Non-pigmented ciliary epithelial cell (primary cell): Measurements from ENCODE around the gene TSPAN33.
"Not testable (repeated sequence)": the region's sequence is repeated elsewhere in the genome, so short reads cannot be mapped to it uniquely, and the experiment has no call there.

Experiments
- DNase-seq: peaks from one replicate; pipeline ENCODE4 v3.0.0-alpha.2; 2010; ENCODE audit warnings: low read depth

TSPAN33 gene

DNA sequence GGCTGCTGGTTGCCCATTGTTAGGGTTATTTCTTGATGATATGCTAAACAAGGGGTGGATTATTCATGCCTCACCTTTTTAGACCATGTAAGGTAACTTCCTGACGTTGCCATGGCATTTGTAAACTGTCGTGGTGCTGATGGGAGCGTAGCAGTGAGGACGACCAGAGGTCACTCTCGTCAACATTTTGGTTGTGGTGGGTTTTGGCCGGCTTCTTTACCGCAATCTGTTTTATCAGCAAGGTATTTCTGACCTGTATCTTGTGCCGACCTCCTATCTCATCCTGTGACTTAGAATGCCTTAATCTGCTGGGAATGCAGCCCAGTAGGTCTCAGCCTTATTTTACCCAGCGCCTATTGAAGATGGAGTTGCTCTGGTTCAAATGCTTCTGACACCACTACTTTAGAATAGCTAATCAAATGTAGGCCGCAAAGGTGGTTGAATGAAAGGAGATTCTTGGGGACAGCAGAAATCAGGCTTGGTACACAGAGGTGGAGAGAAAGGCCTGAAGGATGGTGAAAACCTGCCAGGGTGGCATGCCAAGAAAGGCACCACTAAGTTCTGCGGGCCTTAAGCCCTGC lies 26.0 kb downstream of the TSPAN33 start:
- no peak for DNase-seq

DNA sequence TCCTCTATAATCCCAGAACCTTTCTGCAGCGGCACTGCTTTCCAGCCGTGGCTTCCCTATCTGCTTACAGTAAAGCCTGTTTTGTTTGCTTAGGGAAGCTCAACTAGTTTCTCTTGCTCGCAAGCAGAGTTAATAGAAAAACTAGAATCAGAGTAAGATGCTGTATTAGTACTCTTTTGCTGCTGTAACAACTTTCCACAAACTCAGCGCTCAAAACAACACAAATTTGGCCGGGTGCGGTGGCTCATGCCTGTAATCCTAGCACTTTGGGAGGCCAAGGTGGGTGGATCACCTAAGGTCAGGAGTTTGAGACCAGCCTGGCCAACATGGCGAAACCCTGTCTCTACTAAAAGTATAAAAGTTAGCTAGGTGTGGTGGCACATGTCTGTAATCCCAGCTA lies 29.4 kb downstream of the TSPAN33 start:
- not testable (repeated sequence) for DNase-seq

DNA sequence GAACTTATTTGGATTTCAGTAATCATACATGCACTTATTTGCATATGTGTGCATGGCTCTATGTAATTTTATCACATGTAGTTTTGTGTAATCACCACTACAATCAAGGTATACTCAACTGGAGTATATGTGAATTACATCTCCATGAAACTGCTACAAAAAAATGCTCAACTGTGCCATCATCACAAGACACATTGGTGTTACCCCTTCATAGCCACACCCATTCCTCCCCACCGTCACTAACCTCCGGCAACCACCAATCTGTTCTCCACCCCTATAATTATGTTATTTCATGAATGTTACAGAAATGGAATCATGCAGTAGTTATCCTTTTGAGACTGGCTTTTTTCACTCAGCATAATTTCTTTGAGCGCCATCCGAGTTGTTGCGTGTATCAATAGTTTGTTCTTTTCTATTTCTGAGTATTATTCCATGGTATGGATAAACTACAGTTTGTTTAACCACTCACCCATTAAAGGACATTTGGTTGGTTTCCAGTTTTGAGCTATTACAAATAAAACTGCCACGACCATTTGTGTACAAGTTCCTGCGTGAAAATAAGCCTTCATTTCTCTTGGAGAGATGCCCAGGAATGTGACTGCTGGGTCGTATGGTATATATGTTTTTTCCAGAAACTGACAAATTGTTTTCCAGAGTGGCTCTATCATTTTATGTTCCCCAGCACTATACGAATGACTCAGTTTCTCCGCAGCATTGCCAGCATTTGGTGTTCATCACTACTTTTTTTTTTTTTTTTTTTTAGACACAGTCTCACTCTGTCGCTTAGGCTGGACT lies 32.6 kb downstream of the TSPAN33 start:
- DNase-seq: no peak

DNA sequence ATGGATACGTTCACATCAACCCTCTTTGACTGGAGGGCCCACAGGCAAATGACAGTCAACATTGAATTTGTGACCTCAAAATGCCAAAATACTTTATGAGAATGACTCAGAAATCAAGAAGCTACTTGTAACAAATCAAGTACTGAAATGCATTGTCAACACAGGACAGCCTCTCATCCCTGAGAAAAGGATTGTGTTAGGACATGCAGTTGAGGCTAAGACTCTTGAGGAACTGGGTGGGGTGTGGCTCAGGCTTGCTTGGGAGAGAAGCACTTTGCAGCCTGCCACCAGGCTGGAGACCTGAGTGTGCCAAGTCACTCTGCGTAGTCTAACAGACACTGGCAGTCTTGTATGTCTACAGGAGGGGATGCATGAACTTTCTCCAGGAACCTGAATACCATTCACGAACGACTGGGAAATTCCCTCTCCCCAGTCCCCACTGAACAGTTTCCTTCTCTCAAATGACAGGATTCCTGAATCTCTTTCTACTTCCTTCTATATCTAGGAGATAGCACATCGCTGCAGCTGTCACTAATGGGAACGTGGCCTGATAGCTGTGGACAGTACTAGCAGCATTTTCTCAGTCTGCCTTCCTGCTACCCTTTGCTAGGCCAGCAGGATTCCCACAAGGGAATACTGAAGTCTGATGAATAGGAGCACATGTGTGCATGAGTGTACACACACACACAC lies 40.6 kb downstream of the TSPAN33 start:
- DNase-seq: no peak

DNA sequence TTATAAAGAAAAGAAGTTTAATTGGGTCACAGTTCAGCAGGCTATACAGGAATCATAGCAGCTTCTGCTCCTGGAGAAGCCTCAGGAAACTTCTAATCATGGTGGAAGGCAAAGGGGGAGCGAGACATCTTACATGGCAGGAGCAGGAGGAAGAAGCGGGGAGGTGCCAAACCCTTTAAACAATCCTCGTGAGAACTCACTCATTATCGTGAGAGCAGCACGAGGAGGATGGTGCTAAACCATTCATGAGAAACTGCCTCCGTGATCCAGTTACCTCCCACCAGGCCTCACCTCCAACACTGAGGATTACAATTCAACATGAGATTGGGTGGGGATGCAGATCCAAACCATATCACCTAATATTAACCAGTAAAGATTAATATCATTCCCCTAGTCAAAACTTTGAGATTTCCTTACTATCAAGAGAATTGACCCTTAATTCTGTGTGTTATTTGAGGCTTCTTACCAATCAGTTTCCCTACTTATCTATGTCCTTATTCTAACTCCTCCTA lies 42.3 kb downstream of the TSPAN33 start:
- no peak for DNase-seq

DNA sequence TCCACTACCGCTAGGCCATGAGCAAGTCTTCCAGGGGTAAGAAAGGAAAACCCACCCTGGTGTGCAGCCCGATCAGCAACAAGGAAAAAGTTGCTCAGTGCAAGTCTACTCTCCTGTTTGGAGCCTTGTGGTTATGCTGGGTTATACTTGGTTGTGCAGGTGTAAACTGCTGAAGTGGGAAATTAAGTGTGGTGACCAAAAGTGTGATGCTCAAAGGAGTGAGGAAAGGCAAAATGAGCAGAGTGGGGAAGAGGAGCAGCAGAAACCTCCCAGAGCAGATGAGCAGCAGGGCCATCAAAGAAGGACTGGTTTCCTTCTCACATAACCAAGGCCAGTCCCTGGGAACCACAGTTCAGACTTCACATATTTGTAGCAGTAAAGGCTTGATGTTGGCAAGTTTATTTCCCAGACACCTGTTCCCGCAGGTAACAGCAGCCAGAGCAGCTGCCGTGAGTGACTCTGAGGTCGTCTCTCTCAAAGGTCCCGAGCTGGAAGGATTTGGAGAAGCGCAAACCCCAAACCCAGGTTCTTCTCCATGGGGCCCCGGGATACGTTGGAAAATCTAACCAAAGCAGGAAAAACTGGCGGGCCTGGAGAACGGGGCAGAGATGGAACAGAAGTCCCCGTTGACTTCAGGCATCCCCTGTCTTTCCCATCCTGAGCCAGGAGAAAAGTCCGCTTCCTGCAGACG lies 43.3 kb downstream of the TSPAN33 start:
- DNase-seq: no peak

DNA sequence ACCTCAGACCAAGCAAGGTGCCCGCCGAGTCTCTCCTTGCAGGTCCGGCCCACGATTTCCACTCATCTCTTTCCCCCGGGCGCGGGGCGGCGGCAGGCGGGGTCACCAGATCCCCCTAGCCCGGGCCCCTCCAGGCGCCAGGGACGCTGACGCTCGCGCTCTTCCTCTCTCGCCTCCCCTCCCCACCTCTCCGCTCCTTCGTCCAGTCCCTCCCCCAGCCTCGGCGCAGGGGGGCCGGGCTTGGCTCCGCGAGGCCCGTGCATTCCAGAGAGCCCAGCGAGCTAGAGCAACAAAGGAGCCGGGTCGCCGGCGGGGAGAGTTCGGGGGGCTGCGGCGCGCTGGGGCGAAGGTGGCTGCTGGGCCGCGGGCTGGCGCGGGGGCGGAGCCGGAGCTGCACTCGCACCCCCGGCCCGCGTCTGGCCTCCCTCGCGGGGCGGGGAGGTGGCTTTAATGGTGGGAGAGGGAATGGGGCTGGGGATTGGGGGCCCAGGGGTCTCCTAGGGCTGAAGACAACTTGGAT lies 43.9 kb downstream of the TSPAN33 start, which contains the start of gene SMO:
Gene SMO, plus strand, starts transcription at position 262 of the 520 bp plus-strand sequence. CDS start 519 bp downstream, outside the sequence.
- DNase-seq: no peak

DNA sequence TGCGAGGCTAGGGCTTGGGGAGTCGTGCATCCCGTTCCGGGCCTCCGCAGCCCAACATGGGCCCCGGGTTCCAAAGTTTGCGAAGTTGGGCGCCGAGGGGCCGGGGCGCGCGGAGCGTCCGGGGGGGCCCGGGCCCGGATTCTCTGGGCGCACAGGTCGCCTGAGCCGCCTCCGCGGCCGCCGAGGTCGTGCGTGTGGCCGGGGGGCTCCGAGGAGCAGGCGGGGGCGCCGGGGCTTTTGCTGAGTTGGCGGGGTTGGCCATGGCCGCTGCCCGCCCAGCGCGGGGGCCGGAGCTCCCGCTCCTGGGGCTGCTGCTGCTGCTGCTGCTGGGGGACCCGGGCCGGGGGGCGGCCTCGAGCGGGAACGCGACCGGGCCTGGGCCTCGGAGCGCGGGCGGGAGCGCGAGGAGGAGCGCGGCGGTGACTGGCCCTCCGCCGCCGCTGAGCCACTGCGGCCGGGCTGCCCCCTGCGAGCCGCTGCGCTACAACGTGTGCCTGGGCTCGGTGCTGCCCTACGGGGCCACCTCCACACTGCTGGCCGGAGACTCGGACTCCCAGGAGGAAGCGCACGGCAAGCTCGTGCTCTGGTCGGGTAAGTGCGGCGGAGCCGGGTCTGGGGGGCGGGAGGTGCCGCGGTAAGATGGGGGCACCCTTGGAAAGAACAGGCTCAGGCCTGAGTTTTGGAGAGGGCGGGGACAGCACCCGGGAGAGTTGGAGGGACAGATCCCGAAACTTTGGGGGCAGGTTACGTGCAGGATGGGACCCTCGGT lies 44.6 kb downstream of the TSPAN33 start:
- DNase-seq: no peak

DNA sequence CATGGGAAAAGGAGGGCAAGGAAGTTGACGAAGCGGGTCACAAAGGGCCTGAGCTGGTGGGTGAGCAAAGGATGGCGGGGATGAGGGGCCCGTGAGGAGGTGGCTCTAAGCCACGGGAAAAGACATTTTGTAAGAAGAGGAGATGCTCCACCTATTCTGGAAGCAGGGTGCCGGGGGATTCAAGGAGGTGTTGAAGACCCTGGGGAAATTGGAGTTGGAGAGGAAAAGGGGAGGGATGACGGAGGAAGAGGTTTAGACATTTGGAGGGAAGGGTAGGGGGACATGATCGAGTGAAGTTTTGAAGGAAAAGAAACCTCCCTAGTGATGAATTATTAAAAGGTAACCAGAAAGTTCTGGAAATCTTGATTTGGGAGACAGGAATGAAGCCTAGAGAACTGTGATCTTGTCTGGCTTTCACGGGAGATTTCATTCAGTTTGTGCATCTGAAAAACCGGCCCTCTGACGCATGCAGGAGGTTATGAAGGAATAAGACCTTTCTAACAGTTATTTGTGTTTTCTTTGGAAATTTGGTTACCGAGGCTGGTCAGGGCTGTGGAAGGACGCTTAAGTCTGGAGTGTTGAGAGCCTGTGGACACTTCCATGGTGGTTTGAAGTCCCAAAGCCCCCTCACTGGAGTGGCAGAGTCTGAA lies 45.3 kb downstream of the TSPAN33 start:
- DNase-seq: no peak

DNA sequence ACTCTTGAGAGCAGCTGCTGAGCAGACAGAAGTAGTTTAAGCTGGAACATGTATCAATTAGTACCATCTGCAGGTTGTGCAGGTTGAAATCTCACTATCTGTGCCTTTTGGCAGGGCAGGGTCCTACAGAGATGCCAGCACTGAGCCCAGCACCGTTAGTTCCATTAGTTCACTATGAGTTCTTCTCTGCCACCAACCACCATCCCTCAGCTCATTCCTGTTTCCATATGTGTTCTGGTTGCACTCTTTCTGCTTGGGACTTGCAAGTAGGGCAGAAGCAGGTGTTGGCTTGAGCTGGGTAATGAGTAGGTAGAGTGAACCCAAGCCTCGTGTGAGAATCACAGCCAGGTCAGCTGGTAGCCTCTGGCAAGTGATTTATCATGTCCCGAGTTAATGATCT lies 46.8 kb downstream of the TSPAN33 start:
- DNase-seq: no peak

DNA sequence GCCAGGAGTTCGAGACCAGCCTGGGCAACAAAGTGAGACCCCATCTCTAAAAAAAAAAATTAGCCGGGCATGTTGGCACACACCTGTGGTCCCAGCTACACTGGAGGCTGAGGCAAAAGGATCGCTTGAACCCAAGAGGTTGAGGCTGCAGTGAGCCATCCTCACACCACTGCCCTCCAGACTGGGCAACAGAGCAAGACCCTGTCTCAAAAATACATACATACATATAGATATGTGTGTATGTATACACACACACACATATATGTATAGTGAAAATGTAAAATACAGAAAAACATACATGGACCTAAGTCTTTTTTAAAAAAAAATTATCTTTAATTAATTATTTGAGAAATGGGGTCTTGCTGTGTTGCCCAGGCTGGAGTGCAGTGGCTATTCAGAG lies 49.4 kb downstream of the TSPAN33 start:
- DNase-seq: no peak

DNA sequence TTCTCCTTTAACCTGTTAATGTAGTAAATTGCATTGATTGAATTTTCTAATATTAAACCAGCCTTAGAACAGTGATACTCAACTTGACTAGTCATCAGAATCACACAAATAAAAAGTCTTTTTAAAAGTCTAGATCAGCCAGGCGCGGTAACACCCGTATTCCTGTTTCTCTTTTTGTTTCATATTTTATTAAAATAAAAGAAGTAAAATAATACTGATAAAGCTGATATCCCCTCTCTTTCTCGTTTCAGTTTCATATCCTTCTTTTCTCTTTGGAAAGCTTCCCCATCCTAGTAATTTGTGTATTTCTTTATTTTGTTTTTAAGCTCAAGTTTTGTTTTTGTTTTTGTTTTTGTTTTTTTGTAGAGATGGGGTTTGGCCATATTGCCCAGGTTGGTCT lies 53.3 kb downstream of the TSPAN33 start:
- DNase-seq: no peak

DNA sequence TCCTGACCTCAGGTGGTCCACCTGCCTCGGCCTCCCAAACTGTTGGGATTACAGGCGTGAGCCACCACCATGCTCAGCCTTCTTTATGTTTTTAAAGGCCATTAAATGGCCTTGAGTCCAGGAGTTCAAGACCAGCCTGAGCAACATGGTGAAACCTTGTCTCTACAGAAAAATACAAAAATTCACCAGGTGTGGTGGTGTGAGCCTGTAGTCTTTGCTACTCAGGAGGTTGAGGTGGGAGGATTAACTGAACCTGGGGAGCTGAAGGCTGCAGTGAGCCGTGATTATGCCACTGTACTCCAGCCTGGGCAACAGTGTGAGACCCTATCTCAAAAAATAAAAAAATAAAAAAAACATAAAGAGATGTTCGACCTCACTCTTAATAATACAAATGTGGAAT lies 54.9 kb downstream of the TSPAN33 start:
- no peak for DNase-seq

DNA sequence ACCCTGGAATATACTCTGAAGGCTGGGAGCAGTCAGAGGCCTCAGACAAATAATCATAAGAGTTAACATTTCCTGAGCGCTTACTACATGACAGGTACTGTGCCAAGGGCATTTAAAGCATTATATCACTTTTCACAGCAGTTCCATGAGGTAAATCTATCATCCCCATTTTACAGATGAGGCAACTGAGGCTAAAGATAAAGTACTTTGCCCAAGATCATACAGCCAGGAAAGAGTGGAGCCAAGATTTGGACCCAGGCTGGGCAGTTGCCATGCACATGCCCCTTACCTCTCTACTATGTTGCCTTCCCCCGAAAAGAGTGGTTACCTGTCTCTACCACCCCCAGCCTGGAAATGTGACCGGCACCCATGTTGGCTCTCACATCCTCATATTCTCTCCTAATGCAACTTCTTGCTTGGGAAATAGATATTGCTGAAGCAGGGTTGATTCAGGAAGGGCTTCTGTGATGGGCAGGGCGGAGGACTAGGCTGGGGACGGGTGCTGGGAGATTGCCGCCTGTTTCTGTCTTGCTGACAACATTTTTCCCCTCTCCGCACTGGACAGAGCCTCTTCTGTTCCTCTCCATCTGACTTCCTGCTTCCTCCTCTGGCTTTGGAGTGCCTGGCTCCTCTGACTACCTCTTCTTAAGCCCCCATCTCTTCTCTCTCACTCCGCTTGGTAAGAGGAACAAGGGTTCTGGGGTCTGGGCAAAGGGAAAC lies 57.7 kb downstream of the TSPAN33 start:
- DNase-seq: no peak

DNA sequence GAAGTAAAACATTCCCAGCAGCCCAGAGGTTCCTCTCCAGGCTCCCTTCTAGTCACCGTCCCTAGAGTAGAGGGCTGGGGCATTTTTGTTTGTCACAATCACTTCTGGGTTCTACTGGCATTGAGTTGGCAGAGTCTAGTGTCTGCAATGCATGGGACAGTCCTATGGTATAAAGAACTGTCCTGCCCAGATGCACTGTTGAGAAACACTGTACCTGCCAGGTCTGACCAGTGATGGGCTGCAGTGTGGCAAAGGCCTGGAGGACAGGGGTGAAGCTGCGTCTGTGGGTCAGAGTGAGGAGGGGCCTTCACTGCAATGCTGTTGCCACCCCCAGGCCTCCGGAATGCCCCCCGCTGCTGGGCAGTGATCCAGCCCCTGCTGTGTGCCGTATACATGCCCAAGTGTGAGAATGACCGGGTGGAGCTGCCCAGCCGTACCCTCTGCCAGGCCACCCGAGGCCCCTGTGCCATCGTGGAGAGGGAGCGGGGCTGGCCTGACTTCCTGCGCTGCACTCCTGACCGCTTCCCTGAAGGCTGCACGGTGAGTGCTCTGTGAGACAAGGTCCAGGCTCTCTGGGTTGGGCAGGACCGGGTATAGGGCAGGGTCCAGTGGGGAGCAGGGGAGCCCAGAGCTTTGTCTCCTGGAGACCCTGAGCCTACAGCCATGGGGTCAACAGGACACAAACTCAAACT lies 58.7 kb downstream of the TSPAN33 start:
- DNase-seq: no peak

DNA sequence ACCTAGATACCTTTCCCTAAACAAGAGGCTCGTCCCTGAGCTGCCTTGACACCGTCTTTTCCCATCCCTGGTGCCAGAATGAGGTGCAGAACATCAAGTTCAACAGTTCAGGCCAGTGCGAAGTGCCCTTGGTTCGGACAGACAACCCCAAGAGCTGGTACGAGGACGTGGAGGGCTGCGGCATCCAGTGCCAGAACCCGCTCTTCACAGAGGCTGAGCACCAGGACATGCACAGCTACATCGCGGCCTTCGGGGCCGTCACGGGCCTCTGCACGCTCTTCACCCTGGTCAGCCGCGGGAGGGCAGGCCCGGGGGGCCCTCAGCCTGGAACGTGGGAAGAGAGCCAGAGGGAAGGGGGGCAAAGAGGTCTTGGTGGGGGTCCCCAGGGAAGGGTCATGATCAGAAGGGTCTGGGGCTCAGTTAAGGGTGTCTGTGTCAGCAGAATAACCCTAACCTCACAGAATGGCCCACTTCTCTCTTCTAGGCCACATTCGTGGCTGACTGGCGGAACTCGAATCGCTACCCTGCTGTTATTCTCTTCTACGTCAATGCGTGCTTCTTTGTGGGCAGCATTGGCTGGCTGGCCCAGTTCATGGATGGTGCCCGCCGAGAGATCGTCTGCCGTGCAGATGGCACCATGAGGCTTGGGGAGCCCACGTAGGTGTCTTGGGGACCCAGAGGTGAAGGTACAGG lies 60.8 kb downstream of the TSPAN33 start:
- no peak for DNase-seq

DNA sequence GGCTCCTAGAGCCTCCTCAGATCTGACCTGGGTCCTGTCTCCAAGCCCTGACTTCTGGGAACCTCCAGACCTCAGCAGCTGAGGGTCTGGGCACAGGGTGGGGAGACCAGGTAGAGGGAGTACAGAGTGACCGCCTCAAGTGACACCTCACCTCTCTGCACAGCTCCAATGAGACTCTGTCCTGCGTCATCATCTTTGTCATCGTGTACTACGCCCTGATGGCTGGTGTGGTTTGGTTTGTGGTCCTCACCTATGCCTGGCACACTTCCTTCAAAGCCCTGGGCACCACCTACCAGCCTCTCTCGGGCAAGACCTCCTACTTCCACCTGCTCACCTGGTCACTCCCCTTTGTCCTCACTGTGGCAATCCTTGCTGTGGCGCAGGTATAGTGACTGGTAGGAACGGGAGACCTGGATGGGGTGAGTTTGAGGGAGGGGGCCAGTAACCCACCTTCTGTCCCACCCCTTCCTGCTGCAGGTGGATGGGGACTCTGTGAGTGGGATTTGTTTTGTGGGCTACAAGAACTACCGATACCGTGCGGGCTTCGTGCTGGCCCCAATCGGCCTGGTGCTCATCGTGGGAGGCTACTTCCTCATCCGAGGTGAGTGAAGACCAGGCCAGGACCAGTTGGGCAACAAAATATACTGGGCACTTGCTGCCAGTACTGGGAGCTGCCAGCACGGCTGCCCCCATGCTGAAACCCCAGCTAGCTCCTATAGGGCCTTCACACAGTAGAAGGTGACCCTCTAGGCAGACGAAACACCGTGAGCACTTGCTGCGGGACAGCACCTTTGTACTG lies 61.7 kb downstream of the TSPAN33 start:
- no peak for DNase-seq

DNA sequence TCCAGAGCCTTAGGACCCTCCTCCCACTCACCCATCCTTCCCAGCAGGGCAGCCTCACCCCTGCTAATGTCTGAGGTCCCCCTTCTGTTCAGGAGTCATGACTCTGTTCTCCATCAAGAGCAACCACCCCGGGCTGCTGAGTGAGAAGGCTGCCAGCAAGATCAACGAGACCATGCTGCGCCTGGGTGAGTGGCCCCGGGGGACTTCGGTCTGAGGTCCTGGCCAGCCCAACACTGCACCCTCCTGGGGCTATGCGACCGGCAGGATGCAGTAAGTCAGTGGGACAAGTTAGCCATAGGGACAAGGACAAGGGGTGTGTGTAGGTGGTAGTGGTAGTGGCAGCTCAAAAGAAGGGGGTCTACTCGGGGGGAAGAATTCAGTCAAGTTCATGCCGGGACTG lies 64.2 kb downstream of the TSPAN33 start:
- DNase-seq: no peak
